Spleen (tissue), 11 donors: ENCODE data around the gene TMEM168. TPM values are rescaled to one million over a fixed set of nuclear protein-coding genes. Genes with fewer than 3 reads are reported as not detected.
"Not testable (repeated sequence)": the region's sequence is repeated elsewhere in the genome, so short reads cannot be mapped to it uniquely, and the experiment has no call there.

Experiments used
- DNase-seq: peaks from one replicate; pipeline ENCODE4 v3.0.0-alpha.2; 2020
- H3K27ac ChIP-seq, 8 donors: fragments of 200-600 bp; sonication (generic) in 7 of 8; 1 replicate in 4 of 8; 2 replicates in 4 of 8; pipeline versions ENCODE4 v1.5.0 to v1.8.0; 2016 to 2021; ENCODE audit warnings: inconsistent platforms in 4 of 8, mild to moderate bottlenecking in 4 of 8, moderate library complexity in 1 of 8
- H3K27me3 ChIP-seq, 7 donors: fragments of 200-600 bp; sonication (generic) in 6 of 7; replicated peaks in 1 of 7; 1 replicate in 4 of 7; 2 replicates in 3 of 7; pipeline versions ENCODE4 v1.5.0 to v1.8.0; 2016 to 2021; ENCODE audit warnings: inconsistent platforms in 3 of 7, mild to moderate bottlenecking in 1 of 7
- H3K36me3 ChIP-seq, 6 donors: fragments of 200-600 bp; sonication (generic) in 5 of 6; 1 replicate in 4 of 6; 2 replicates in 2 of 6; pipeline versions ENCODE4 v1.5.0 to v1.8.0; 2016 to 2021; ENCODE audit warnings: inconsistent platforms in 2 of 6
- H3K4me1 ChIP-seq, 6 donors: fragments of 200-600 bp; sonication (generic) in 5 of 6; 1 replicate in 3 of 6; 2 replicates in 3 of 6; pipeline versions ENCODE4 v1.5.0 to v1.8.0; 2016 to 2021; ENCODE audit warnings: inconsistent platforms in 3 of 6
- H3K4me3 ChIP-seq, 8 donors: fragments of 200-600 bp; sonication (generic) in 7 of 8; 1 replicate in 4 of 8; 2 replicates in 4 of 8; pipeline versions ENCODE4 v1.5.0 to v1.8.0; 2016 to 2021; ENCODE audit warnings: inconsistent platforms in 4 of 8, mild to moderate bottlenecking in 4 of 8, moderate library complexity in 2 of 8
- H3K9me3 ChIP-seq, 8 donors: fragments of 200-600 bp; sonication (generic) in 7 of 8; 1 replicate in 4 of 8; 2 replicates in 4 of 8; pipeline versions ENCODE4 v1.5.0 to v1.8.0; 2016 to 2021; ENCODE audit warnings: inconsistent platforms in 4 of 8
- CTCF ChIP-seq, 11 experiments: fragments of 200-600 bp in 7 of 11; fragments of 450-650 bp in 4 of 11; sonication (generic) in 4 of 11; IDR thresholded peaks in 8 of 11; conservative IDR thresholded peaks in 3 of 11; 1 replicate in 7 of 11; 2 replicates in 4 of 11; pipeline versions ENCODE4 v1.4.0 to v1.8.0; 2016 to 2021; ENCODE audit warnings: antibody characterized with exemption in 11 of 11, inconsistent platforms in 4 of 11, mild to moderate bottlenecking in 1 of 11
- POLR2A ChIP-seq, 3 donors: fragments of 450-650 bp; IDR thresholded peaks; one replicate each; pipeline ENCODE4 v1.5.1; 2017; ENCODE audit warnings: antibody characterized with exemption in 3 of 3, mild to moderate bottlenecking in 1 of 3
- POLR2AphosphoS5 ChIP-seq, 3 donors: sonication (generic); formaldehyde crosslinking; IDR thresholded peaks; one replicate each; pipeline ENCODE4 v1.5.1; 2017; ENCODE audit warnings: antibody characterized with exemption in 3 of 3
- WGBS, 5 donors: extraction: QIAGEN DNeasy Blood & Tissue Kit in 3 of 5; methylation state at CpG; one replicate each; pipeline versions ENCODE4 v1.1.5 to v1.1.7; 2013 to 2018; 5-methylcytosine and 5-hydroxymethylcytosine counted together
- intact Hi-C: fragments of 100-400 bp; cut with DNase I; formaldehyde crosslinking; loops from one replicate; pipeline ENCODE4 v1.15.0; 2023; ENCODE audit warnings: low total_unique reads
- polyA plus RNA-seq, 3 donors: library from polyadenylated mRNA; stranded (reverse); fragments of 200-250 nt; gene quantifications; one replicate each; pipeline ENCODE4 v1.2.1, GENCODE V29; 2013
- total RNA-seq, 7 donors: library from RNA; depleted of rRNA in 3 of 7; stranded (reverse); fragments of >200 nt in 3 of 7; fragmentation: NEBNext Ultra II Directional in 4 of 7; extraction: Animal tissue kit (Norgen Biotek cat#: 25700) in 4 of 7; gene quantifications; one replicate each; pipeline versions ENCODE4 v1.1.0 to v1.2.1, GENCODE V29; 2016 to 2021
- donor health status: healthy with polysubstance abuse.
- donor health status: DM: no; HTN: no; CAD: no; lungs with moderate emphysema.
- donor health status: DM: no; HTN: no; CAD: no.
- donor health status: Bipolar disorder and iron deficiency.
- donor health status: healthy.
- donor health status: DM: no; HTN: no; CAD: no.
- donor health status: DM: yes; HTN: yes; CAD: no.

TMEM168 gene
- total and polyA plus RNA-seq, 10 donors = 6.1 to 40.0 (median 21.9) TPM

- no peaks in the 10 kb centered on the region for H3K9me3 ChIP-seq
- no peaks in the 10 kb centered on the region for H3K36me3 ChIP-seq
- intact Hi-C loops = no loop called here
- 91 to 100% (median 94%) methylated on average over 1 to 3 of the region's 3 CpGs for WGBS, 5 donors
- H3K4me1 ChIP-seq = no peaks in the 10 kb centered on the region
- no peak for DNase-seq
- no peak for TF ChIP-seq POLR2AphosphoS5 (IDR thresholded peaks at IDR 0.05)
- no peak for TF ChIP-seq POLR2A (IDR thresholded peaks at IDR 0.05)
- TF ChIP-seq CTCF (IDR thresholded peaks at IDR 0.05 in 8 of 11, conservative IDR thresholded peaks at IDR 0.05 in 3 of 11) = no peak
- no peak overlapping the region for H3K4me3 ChIP-seq
- no peak overlapping the region for H3K27ac ChIP-seq
- H3K27me3 ChIP-seq = no peaks in the 10 kb centered on the region
Measured at GRCh38 chr7:112802406-112802805, 12.2 kb upstream of the TMEM168 start.

GRCh38 chr7:112800486-112800885, 10.3 kb upstream of the TMEM168 start:
- H3K36me3 ChIP-seq = no peaks in the 10 kb centered on the region
- WGBS, 5 donors = 84 to 96% (median 88%) methylated on average over 2 of the region's 2 CpGs
- no peaks in the 10 kb centered on the region for H3K4me1 ChIP-seq
- no peak for DNase-seq
- intact Hi-C loops = no loop called here
- no peaks in the 10 kb centered on the region for H3K27me3 ChIP-seq
- H3K27ac ChIP-seq = no peak overlapping the region
- H3K4me3 ChIP-seq = no peak overlapping the region
- no peaks in the 10 kb centered on the region for H3K9me3 ChIP-seq
- no peak for TF ChIP-seq POLR2AphosphoS5 (IDR thresholded peaks at IDR 0.05)
- no peak for TF ChIP-seq POLR2A (IDR thresholded peaks at IDR 0.05)
- TF ChIP-seq CTCF (IDR thresholded peaks at IDR 0.05 in 8 of 11, conservative IDR thresholded peaks at IDR 0.05 in 3 of 11) = no peak

GRCh38 chr7:112799448-112800120, 9.4 kb upstream of the TMEM168 start:
- 84 to 91% (median 90%) methylated on average over 3 of the region's 3 CpGs for WGBS, 5 donors
- DNase-seq = no peak
- H3K4me3 ChIP-seq = no peak overlapping the region
- no peaks in the 10 kb centered on the region for H3K27me3 ChIP-seq
- H3K9me3 ChIP-seq = no peaks in the 10 kb centered on the region
- H3K4me1 ChIP-seq = no peaks in the 10 kb centered on the region
- TF ChIP-seq POLR2A (IDR thresholded peaks at IDR 0.05) (no peak), POLR2AphosphoS5 (IDR thresholded peaks at IDR 0.05) (no peak), CTCF (IDR thresholded peaks at IDR 0.05 in 8 of 11, conservative IDR thresholded peaks at IDR 0.05 in 3 of 11) (no peak)
- intact Hi-C loops = no loop called here
- H3K27ac ChIP-seq = no peak overlapping the region
- no peaks in the 10 kb centered on the region for H3K36me3 ChIP-seq

- TF ChIP-seq POLR2AphosphoS5 (IDR thresholded peaks at IDR 0.05) (no peak), CTCF (IDR thresholded peaks at IDR 0.05 in 8 of 11, conservative IDR thresholded peaks at IDR 0.05 in 3 of 11) (no peak), POLR2A (IDR thresholded peaks at IDR 0.05) (no peak)
- no peak for DNase-seq
- H3K27me3 ChIP-seq = no peaks in the 10 kb centered on the region
- no peak overlapping the region for H3K27ac ChIP-seq
- H3K9me3 ChIP-seq = no peaks in the 10 kb centered on the region
- H3K4me3 ChIP-seq = no peak overlapping the region
- WGBS, 5 donors = 67 to 83% (median 81%) methylated on average over 2 of the region's 2 CpGs
- H3K36me3 ChIP-seq = no peaks in the 10 kb centered on the region
- no peaks in the 10 kb centered on the region for H3K4me1 ChIP-seq
- intact Hi-C loops = no loop called here
Measured at GRCh38 chr7:112798274-112799159, 8.3 kb upstream of the TMEM168 start.

GRCh38 chr7:112796552-112796951, 6.4 kb upstream of the TMEM168 start:
- H3K36me3 ChIP-seq, H3K27me3 ChIP-seq, H3K9me3 ChIP-seq, H3K4me1 ChIP-seq, H3K4me3 ChIP-seq, intact Hi-C loops, H3K27ac ChIP-seq, DNase-seq: not testable (repeated sequence)
